Endometrium (tissue), 2 donors: ENCODE results near the gene PLA2G4D.

Experiments used
- FAIRE-seq: peaks from 2 replicates; lab custom pipeline; 2012; peaks lifted over from hg19 to GRCh38; lab: Jason Lieb, UNC
- donor health status: control.
- donor health status: control.

Gene PLA2G4D

GRCh38 chr15:42090781-42091180, 3.6 kb downstream of the PLA2G4D start:
- FAIRE-seq: no peak

- no peak for FAIRE-seq
Observed at GRCh38 chr15:42090370-42090769, 4.0 kb downstream of the PLA2G4D start.

- no peak for FAIRE-seq
Observed at GRCh38 chr15:42089942-42090341, 4.4 kb downstream of the PLA2G4D start.

- no peak for FAIRE-seq
Observed at GRCh38 chr15:42088801-42089640, 5.3 kb downstream of the PLA2G4D start.

- no peak for FAIRE-seq
Observed at GRCh38 chr15:42087926-42088800, 6.2 kb downstream of the PLA2G4D start.

GRCh38 chr15:42087460-42087859, 6.9 kb downstream of the PLA2G4D start:
- no peak for FAIRE-seq

GRCh38 chr15:42085721-42086120, 8.6 kb downstream of the PLA2G4D start:
- FAIRE-seq: no peak

GRCh38 chr15:42085236-42085605, 9.1 kb downstream of the PLA2G4D start:
- FAIRE-seq: no peak

GRCh38 chr15:42084465-42085235, 9.7 kb downstream of the PLA2G4D start:
- FAIRE-seq: no peak

GRCh38 chr15:42083916-42084315, 10.4 kb downstream of the PLA2G4D start:
- no peak for FAIRE-seq

- FAIRE-seq: no peak
Observed at GRCh38 chr15:42083605-42083908, 10.8 kb downstream of the PLA2G4D start.

GRCh38 chr15:42082823-42083604, 11.3 kb downstream of the PLA2G4D start:
- no peak for FAIRE-seq

- FAIRE-seq: no peak
Observed at GRCh38 chr15:42082141-42082540, 12.2 kb downstream of the PLA2G4D start.

GRCh38 chr15:42080919-42081830, 13.2 kb downstream of the PLA2G4D start:
- no peak for FAIRE-seq

GRCh38 chr15:42080186-42080918, 14.0 kb downstream of the PLA2G4D start:
- FAIRE-seq: no peak

- FAIRE-seq: no peak
Observed at GRCh38 chr15:42079401-42079908, 14.9 kb downstream of the PLA2G4D start.

GRCh38 chr15:42078903-42079302, 15.5 kb downstream of the PLA2G4D start:
- no peak for FAIRE-seq

- FAIRE-seq: no peak
Observed at GRCh38 chr15:42077689-42078088, 16.7 kb downstream of the PLA2G4D start.

GRCh38 chr15:42073418-42073817, 20.9 kb downstream of the PLA2G4D start:
- no peak for FAIRE-seq
